ENCODE measurements around the gene GHRL.

Gene GHRL

DNA sequence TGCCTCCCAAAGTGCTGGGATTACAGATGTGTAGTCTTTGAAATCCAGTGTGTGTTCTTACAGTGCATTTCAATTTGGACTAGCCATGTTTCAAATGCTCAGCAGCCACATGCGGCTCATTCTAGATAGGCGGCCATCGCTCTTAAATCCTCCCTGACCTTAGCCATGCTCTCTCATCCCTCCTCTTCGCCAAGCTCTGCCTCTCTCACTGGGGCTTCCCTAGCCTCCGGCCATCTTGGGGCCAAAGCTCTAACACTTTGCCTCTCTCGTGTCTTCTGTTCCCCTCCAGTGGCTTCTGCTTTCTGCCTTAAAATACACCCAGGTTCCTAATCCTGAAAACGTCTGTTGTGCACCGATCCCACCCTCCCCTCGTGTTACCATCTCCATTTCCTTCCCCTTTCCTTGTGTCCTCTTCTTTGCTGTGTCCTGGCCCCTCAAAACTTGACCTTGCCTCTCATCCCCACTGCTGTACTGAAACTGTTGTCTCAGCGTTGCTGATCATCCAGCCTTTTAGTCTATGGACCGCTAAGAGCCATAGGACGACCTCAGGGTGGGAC, 1.4 kb upstream of the GHRL start:
- no peak for FAIRE-seq

DNA sequence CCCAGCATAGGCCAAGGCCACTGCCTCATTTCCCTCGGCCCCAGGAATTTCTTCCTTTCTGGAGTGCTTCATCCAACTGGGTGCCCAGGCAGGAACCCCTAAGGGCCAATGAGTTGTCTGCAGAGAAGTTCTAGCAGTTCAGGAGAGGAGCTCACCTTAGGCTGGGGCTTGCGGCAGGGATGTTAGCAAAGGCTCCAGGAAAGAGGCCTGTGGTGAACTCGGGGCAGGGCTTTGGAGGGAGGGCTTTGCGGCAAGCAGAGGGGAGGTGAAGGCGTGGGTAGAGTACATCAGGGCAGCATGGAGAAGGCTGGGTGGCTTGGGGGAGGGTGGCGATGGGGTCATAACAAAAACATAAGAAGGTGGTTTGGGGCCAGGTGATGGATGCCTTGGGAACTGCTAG, 1.1 kb downstream of the GHRL start:
- no peak for FAIRE-seq

DNA sequence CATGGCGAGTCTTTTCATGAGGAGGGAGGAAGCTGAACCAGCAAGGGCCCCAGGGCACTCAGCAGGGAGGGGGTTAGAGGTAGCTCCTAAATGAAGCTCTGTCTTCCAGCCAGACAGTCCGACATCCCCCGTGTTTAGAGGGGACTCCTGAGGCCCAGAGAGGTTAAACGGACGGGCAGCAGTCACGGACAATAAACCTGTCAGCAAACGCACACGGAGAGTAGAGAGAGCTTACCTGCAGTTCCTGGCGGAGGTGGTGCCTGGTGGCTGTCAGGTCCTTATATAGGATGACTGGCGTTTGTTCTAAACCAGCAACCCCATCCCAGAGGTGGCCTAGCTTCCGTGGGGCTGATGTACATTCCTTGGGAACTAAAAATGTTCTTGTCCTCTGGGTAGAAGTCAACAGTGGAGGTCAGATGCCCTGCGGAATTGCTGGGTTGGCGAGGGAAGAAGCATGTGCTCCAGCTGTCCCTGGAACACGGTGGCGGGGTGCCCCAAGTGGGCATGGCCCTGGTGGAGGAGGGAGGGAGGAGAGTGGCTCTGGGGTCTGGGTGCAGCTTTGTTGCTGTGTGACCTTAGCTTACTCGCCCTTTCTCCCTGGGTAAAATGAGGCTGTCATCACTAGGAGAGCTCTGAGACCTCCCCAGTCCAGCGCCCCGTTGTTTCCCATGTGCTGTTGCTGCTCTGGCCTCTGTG, 2.1 kb downstream of the GHRL start:
- no peak for FAIRE-seq

- FAIRE-seq = no peak
Observed at GRCh38 chr3:10289787-10290355, 2.9 kb downstream of the GHRL start.

DNA sequence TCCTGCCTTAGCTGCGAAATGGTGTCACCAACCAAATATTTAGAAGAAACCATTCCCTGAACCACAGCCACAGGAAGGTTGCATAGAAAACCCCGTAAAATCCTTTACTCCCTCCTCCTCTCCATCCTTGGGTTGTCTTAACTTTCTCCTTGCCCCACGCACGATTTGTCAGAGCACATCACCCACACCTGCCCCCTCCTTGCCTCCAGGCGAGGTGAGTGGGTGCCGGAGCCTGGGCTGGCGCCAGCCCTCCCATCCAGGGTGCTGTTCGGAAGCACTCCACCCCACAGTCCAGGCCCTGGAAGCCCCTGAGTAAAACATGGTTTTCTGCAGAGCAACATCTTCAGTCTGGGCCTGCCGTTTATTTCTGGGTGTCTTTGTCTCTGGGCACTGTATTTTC, 3.7 kb downstream of the GHRL start:
- FAIRE-seq = no peak

DNA sequence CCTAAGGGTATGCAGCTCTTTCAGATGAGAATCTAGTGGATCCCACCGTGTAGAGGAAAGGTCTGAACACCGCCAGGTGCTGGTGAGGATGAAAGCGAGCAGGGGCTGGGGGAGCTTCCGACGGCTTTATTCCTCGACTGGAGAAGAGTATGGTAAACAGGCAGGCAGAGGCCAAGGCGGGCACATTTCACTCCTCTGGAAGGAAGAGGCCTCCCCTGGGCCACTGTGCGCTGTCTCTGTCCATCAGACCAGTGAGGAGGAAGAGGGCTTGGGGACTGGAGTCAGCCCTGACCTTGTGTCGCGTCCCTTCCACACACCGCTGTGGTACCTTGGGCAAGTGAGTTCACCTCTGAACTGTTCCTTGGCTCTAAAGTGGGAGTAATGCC, 4.2 kb downstream of the GHRL start:
- no peak for FAIRE-seq

DNA sequence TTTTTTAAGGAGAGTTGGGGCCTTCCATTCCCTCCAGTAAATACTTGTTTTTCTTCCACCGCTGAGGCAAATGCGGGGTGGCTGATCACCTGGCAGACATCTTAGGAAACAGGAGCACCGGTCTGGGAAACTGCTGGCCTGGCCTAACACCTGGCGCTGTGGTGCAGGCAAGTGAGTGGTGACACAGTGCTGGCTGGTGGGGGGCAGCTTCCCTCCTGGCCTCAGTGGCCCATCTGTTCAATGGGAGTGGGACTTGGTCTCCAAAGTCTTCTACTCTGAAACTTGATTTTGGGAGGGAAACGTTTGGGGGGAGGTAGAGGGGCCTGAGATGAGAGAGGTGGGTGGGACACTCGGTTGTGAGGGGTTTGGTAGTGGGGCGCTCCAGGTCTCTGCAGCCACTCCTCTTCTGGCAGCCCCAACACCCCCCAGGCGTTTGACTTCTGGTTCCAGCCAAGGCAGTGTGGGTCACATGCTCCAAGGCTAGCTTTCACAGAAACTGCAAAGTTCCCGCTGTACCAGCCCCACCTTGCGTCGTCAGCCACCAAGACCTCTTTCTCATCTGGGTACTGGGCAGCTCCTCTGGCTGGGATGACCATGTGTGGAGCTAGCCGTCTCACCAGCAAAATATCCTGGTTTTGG, 4.7 kb downstream of the GHRL start:
- FAIRE-seq = no peak

GRCh38 chr3:10286596-10287295, 6.0 kb downstream of the GHRL start:
- no peak for FAIRE-seq

DNA sequence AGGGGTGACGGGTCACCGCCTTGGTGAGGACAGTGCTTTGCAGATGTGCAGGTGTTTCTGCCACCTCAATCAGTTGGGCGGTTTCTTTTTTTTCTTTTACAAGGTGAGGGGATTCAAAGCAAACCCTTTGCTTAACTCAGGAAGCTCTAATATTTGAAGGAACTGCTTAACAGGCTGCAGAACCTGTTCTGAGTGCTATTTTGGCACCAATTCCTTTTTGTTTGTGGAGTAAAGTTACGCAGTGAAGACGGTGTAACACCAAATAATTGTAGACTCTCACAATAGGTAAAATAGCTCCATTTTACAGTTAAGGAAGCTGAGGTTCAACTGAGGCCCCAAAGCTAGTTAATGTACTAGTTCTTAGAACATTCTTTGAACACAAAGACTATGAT, 6.6 kb downstream of the GHRL start:
- no peak for FAIRE-seq

DNA sequence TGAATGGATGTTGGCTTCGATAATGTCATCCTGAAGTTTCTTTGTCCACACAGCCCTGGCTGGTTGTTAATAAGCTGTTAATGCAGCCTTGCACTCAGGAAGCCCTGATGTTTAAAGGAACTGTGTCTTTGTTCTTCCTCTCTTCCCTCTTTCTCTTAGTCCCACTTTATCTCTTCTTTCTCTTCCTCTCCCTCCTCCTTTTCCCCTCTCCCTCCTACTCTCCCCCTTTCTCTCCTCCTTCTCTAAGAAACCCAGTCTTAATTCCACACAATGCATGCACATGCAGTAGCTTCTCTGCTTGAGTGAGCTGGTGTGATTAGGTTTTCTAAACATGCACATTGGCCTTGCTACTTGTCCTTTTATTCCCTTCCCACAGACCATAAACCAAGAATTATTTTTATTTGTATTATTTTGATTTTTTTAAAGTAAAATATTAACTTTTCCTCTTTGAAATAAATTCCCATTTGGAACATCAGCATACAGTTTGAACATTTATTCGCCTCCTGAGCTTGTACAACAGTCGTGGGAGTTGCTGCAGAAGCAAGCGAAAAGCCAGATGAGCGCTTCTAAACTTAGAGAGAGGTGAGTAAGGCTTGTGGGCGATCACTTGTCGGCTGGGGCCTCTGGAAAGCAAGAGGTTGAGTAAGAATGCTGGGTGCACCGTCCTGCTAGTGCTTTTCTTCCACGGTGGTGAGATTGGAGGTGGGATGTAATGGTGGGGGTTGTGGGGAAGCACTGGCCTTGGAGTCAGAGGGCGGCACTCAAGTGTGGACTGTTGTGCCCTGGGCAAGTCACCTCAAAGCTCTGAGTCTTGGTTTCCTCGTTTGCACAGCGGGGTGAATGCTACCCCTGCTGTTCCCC, 7.2 kb downstream of the GHRL start:
- FAIRE-seq = no peak

- no peak for FAIRE-seq
Observed at GRCh38 chr3:10284496-10284895, 8.3 kb downstream of the GHRL start.

- FAIRE-seq = no peak
Observed at GRCh38 chr3:10283638-10284037, 9.1 kb downstream of the GHRL start.

GRCh38 chr3:10281951-10282350, 10.8 kb downstream of the GHRL start:
- FAIRE-seq = no peak

DNA sequence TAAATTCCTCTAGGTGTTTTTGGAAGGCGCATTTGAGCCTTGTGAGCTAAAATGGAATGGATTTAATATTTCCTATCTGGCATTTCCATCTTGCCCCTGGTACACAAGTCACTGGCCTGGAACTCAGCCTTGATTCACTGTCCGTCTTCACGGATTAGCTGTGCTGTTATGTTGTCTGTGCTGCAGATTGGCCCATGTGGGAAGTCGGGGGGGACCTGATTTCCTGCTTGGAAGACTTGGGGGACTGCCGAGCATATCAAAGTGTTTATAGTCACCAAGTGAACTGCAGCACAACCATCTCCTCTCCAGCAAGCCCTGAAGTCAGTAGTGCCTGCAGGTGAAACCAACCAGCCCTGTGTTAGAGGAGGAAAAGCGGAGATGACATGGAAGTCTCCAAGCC, 12.2 kb downstream of the GHRL start:
- FAIRE-seq = no peak

- FAIRE-seq = no peak
Observed at GRCh38 chr3:10280177-10280529, 12.6 kb downstream of the GHRL start.

DNA sequence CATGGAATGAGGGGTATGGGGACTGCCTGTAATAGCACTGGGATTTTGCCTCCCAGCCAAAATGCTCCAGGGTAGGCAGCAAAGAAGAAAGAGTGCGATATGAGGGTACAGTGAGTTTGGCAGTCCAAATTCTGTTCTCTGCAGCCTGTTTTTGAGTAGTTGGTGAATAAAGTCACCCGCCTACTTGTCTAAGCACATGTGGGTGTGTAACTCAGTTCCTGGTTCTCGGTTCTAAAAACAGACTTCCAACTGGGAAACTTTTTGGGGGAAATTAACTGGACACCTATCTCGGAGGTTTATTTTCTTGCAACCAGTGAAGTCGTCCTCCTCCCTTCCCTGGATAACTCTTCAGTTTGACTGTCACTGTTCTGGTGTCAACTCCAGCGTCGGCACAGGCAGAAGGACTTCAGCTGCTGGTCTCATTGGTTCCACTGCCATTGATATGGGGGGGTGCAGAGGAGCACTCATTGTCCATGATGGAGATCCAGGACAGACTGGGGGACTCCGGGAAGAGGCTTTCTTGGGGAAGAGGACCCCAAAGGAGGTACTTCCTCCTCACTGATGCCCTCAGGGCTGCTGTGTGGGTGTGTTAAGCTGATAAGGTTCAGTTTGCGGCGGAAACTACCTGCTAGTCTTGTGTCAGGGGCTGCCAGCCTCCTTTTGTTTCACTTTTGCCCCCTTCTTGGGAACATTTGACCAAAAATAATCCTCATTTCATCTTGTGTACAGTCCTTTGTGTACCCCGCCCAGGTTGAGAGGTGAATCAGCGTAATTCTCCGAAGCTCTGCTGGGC, 13.2 kb downstream of the GHRL start:
- FAIRE-seq = no peak

GRCh38 chr3:10278501-10278900, 14.2 kb downstream of the GHRL start:
- FAIRE-seq = no peak

GRCh38 chr3:10277115-10277625, 15.6 kb downstream of the GHRL start:
- FAIRE-seq = no peak

DNA sequence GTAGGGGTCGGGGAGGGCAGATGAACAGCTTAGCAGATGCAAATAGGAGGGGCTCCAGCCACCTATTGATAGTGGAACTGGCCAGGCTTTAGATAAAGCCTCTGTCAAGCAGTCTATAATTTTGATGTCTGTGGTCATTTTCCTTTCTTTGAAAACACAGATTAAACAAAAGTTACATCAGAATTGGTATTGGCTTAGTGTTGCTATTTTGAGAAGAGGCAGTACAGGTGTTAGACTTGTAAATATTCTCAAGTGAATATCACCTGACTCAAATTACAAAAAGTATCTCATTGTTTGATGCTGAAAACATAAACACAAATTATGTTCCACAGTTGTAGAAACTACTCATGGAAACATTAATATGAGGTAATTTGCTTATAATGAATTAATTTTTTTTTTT, 18.1 kb downstream of the GHRL start:
- FAIRE-seq = no peak

GRCh38 chr3:10273702-10274305, 18.9 kb downstream of the GHRL start:
- FAIRE-seq = no peak

- no peak for FAIRE-seq
Observed at GRCh38 chr3:10272977-10273376, 19.8 kb downstream of the GHRL start.

All from TTC549 (cell line).